ENCODE measurements around the gene CCL22.

Gene CCL22

DNA sequence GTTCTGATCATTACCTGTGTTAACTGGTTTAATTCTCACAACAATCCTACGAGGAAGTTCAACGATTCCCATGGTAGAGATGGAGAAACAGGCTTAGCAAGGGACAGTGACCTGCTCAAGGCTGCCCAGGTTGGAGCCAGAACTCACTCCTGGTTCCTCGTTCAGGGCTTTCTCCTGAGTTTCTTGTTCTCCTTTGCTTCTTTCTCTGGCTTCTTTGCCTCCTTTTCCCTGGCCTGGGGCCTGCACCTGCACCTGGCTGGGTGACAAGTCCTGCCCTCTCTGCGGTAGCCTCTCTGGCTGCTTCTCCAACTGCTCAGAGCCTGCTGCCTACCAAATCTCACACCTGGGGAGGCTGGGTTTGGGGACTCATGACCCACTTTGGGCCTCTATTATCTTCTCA lies 2.8 kb downstream of the CCL22 start:
- TF ChIP-seq, protein P1, sequence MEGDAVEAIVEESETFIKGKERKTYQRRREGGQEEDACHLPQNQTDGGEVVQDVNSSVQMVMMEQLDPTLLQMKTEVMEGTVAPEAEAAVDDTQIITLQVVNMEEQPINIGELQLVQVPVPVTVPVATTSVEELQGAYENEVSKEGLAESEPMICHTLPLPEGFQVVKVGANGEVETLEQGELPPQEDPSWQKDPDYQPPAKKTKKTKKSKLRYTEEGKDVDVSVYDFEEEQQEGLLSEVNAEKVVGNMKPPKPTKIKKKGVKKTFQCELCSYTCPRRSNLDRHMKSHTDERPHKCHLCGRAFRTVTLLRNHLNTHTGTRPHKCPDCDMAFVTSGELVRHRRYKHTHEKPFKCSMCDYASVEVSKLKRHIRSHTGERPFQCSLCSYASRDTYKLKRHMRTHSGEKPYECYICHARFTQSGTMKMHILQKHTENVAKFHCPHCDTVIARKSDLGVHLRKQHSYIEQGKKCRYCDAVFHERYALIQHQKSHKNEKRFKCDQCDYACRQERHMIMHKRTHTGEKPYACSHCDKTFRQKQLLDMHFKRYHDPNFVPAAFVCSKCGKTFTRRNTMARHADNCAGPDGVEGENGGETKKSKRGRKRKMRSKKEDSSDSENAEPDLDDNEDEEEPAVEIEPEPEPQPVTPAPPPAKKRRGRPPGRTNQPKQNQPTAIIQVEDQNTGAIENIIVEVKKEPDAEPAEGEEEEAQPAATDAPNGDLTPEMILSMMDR (IDR thresholded peaks at IDR 0.05) = no peak

DNA sequence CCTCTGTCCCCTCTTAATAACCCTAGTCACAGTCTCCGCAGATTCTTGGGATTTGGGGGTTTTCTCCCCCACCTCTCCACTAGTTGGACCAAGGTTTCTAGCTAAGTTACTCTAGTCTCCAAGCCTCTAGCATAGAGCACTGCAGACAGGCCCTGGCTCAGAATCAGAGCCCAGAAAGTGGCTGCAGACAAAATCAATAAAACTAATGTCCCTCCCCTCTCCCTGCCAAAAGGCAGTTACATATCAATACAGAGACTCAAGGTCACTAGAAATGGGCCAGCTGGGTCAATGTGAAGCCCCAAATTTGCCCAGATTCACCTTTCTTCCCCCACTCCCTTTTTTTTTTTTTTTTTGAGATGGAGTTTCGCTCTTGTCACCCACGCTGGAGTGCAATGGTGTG lies 5.6 kb downstream of the CCL22 start:
- TF ChIP-seq, protein P1 (IDR thresholded peaks at IDR 0.05) = no peak

DNA sequence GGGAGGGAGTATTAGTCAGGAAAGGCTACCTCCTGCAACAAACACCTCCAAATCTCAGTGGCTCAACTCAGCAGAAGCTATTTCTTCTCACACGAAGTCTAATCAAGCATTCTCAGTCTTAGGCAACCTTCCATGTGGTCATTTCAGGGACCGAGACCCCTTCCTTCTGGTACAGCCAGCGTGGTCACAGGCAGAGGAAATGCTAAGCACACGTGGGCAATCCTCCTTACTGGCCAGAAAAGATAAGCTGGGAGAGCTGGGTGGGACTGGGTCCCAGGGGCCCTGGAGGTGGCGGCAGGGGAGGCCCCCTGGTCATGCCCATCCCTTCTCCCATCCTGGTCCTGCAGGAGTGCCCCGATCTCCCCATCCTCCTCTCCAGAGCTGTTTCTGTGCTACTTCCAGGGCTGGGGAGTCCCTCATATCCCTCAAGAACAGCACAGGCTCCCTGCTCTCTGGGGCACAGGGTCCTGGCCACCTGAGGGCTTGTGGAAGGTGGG lies 8.0 kb downstream of the CCL22 start:
- TF ChIP-seq, protein P1 (IDR thresholded peaks at IDR 0.05) = no peak

DNA sequence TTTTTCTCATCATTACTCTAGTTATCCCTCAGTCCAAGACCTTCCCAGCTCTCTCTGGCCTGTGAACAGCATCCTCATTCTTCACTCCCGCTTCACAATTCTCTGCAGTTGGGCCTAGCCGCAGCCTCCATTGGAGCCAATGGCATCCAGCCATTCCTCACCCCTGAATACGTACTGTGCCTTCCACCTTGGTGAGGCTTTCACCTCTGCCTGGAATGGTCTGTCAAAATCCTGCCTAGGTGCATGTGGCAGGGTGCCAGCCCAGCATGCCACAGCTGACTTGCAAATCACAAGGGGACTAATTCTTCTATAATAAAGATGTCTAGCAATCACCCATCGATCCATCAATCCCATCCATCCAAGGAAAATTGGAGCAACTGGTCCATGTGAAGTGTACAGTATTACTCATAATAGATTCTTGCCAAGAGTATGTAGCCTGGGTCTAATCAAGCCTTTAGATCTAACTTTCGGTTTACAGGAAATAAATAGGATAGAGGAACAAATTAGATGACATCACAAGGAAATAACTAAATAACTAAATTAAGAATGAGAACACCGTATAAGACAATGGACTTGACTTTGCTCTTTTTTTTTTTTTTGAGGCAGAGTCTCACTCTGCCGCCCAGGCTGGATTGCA lies 8.7 kb downstream of the CCL22 start:
- TF ChIP-seq, protein P1 (IDR thresholded peaks at IDR 0.05) = no peak

DNA sequence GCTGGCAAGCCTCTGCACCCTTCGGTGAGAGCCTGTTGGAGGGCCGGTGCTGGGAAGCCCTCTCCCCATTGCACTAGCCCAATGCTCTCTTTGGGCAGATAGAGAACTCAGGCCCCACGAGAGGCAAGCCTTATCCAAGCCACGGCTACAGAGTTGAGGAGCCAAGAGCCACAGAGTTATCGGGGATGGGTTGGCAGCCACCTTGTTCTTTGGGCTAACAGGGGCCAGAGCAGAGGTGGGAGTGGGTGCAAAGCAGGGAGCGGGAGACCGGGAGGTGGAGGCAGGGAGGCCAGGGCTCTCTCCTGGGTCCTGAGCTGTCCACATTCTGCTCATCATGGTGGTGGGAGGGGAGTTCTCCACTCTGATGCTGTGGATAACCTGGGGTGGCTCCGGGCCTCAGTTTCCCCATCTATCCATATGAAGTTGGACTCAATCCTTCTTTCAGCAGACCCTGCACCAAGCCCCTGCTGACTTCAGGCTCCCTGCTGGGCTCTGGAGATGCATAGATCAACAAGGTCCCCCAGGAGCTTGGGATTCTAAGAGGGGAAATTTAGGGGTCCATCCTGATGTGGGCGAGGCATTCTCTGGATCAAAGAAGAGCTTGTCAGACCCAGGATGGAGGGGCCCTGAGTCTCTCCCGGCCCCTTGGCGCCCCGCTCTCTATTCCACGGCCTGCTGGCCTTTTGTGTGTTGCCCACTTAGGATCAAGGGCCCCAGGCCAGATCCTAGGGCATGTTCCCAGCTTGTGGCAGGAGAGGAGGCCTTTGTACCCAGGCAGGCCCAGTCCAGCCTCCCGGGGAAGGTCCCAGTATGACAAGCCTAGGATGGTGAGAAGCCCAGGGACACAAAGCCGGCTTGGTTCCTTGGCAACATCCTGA lies 13.2 kb downstream of the CCL22 start:
- TF ChIP-seq, protein P1 (IDR thresholded peaks at IDR 0.05) = no peak

DNA sequence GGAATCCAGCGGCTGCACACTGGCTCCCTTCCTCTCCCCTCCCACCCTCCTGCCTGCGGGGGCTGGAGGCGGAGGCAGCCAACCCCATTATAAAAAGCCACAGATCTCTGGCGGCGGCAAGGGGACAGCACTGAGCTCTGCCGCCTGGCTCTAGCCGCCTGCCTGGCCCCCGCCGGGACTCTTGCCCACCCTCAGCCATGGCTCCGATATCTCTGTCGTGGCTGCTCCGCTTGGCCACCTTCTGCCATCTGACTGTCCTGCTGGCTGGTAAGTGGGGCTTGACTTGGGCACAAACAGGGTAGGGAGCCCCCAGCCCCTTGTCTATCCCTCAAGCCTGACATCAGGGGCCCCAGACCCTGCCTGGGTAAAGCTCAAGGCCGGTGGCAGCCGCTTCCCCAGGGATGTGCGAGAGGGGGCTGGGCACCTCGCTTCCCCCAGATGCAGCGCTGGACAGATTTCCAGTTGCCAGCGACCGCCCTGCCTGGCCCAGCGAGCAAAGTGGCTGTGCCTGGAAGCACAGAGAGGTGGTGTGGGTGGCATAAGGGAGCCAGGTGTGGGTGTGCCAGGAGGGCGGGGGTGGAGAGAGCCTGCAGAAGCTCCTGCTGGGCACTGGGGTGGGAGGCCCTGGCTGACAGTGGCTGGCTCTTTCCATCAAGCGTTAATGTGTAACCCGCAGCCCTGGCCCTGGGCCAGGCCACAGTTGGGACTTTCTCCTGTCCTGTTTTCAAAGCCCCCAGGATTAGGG lies 14.0 kb downstream of the CCL22 start, which contains the start of gene CX3CL1:
Gene CX3CL1 (plus strand): TSS at position 119 of the 745 bp plus-strand sequence. CDS start 79 bp downstream, at position 198.
- TF ChIP-seq, protein P1 (IDR thresholded peaks at IDR 0.05) = no peak
